ENCODE measurements around the gene DNAL1. TPM values are rescaled to one million over a fixed set of nuclear protein-coding genes. Genes with fewer than 3 reads are reported as not detected.

The DNAL1 gene
- total and polyA plus RNA-seq, 2 of the 13 experiments (the other 11 are each of a cell fraction or from before 2014, with no cell fraction given): 1.4 to 13.3 TPM

- TF ChIP-seq ZBTB3 (CRISPR knock-in tag; IDR thresholded peaks at IDR 0.05; ENCODE audit: borderline replicate concordance, low read depth): peak; percentile 69
- no peak for TF ChIP-seq ATM (IDR thresholded peaks at IDR 0.05; ENCODE audit: borderline replicate concordance)
- TF ChIP-seq ZNF142 (CRISPR knock-in tag; IDR thresholded peaks at IDR 0.05): peak; percentile 67; the same call in 1 of the 2 replicates
- no peak for TF ChIP-seq ZBTB43 (CRISPR knock-in tag; conservative IDR thresholded peaks at IDR 0.05)
- TF ChIP-seq ZNF501 (CRISPR knock-in tag; IDR thresholded peaks at IDR 0.05): no peak
- TF ChIP-seq ASH2L (IDR thresholded peaks at IDR 0.05; ENCODE audit: insufficient read length, low read depth, low read length): peak; percentile 52
- TF ChIP-seq GLMP (CRISPR knock-in tag; IDR thresholded peaks at IDR 0.05; ENCODE audit: borderline replicate concordance): no peak
- TF ChIP-seq PRPF4 (IDR thresholded peaks at IDR 0.05; ENCODE audit: low read depth, low read length, poor library complexity, severe bottlenecking): no peak
- no peak for TF ChIP-seq ZNF260 (CRISPR knock-in tag; IDR thresholded peaks at IDR 0.05; ENCODE audit: borderline replicate concordance, low read depth)
- no peak for TF ChIP-seq ZNF570 (CRISPR knock-in tag; IDR thresholded peaks at IDR 0.05; ENCODE audit: borderline replicate concordance)
- peak; percentile 22; the same call in 1 of the 2 replicates for TF ChIP-seq RFXAP (CRISPR knock-in tag; IDR thresholded peaks at IDR 0.05; ENCODE audit: borderline replicate concordance)
- peak; percentile 89; the same call in 1 of the 2 replicates for TF ChIP-seq HES4 (CRISPR knock-in tag; IDR thresholded peaks at IDR 0.05; ENCODE audit: borderline replicate concordance)
- no peak for TF ChIP-seq ZKSCAN1 (IDR thresholded peaks at IDR 0.05; ENCODE audit: low read length)
- TF ChIP-seq ATF3 (CRISPR knock-in tag; IDR thresholded peaks at IDR 0.05): no peak
- no peak for TF ChIP-seq NFE2L2 (IDR thresholded peaks at IDR 0.05; ENCODE audit: low read length)
- no peak for TF ChIP-seq ZNF446 (CRISPR knock-in tag; IDR thresholded peaks at IDR 0.05)
- TF ChIP-seq GABPA (IDR thresholded peaks at IDR 0.05; ENCODE audit: low read depth, low read length): no peak
- no peak for TF ChIP-seq GABPA (CRISPR knock-in tag; IDR thresholded peaks at IDR 0.05; ENCODE audit: low read depth)
- peak; percentile 31; the same call in 1 of the 2 replicates for TF ChIP-seq ATF2 (CRISPR knock-in tag; IDR thresholded peaks at IDR 0.05)
Measured at GRCh38 chr14:73713803-73714655, 69.2 kb downstream of the DNAL1 start, which contains the start of gene PNMA1 (continued).

All from HepG2 (cell line).